ENCODE data around the gene PACS2. TPM values are rescaled to one million over a fixed set of nuclear protein-coding genes. Genes with fewer than 3 reads are reported as not detected.

PACS2 gene
- polyA plus RNA-seq, 3 donors, result 3.1 to 87.0 (median 3.7) TPM

DNA sequence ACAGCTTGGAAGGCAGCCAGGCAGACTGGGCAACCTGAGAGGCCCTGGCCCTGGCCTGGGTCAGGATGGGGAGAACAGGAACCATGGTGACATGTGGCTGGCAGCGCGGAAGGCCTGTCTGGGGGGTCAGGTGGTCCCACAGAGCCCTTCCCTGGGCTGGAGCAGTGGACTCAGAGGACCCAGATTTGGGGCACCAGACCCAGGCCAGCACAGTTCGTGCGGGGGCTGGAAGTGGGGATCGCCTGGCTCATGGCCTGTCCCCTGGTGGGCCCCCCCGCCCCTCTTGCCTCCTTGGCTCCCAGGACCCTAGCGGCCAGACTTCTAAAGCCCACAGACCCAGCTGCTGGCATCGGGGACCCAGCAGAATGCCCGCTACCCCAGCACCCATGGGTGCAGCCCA is 126.4 kb downstream of the PACS2 start:
- DNase-seq, result no peak
- Histone ChIP-seq H3K4me2 (replicated peaks; ENCODE audit: extremely low read depth, low read length, poor library complexity, severe bottlenecking) (no peak overlapping the region), H3K4me1 (ENCODE audit: control insufficient read depth in 1 of 2, insufficient read depth in 2 of 2, low read length in 2 of 2) (no peaks in the 10 kb centered on the region), H3K4me3 (replicated peaks in 1 of 3; ENCODE audit: low read depth in 2 of 3, low read length in 3 of 3) (no peak overlapping the region), H3K27me3 (ENCODE audit: control insufficient read depth in 2 of 2, insufficient read depth in 2 of 2, low read length in 2 of 2) (no peaks in the 10 kb centered on the region), H2AFZ (ENCODE audit: insufficient read depth, low read depth, low read length, poor library complexity, severe bottlenecking) (no peak overlapping the region), H3K79me2 (ENCODE audit: insufficient read depth, low read length) (peaks cover 25% of the 10 kb centered on the region), H3K27ac (ENCODE audit: low read depth in 1 of 2, low read length in 2 of 2) (no peak overlapping the region), H3K9me3 (replicated peaks in 1 of 2; ENCODE audit: control insufficient read depth in 1 of 2, insufficient read depth in 1 of 2, low read length in 2 of 2) (no peaks in the 10 kb centered on the region), H3K9ac (ENCODE audit: insufficient read depth, low read length, poor library complexity, severe bottlenecking) (no peak overlapping the region), H4K20me1 (ENCODE audit: insufficient read depth, low read length) (peaks cover 43% of the 10 kb centered on the region), H3K36me3 (replicated peaks in 1 of 2; ENCODE audit: control insufficient read depth in 1 of 2, insufficient read depth in 2 of 2, low read length in 2 of 2) (peaks cover 16 to 50% of the 10 kb centered on the region in 2 donors)
- H3K4me3 Mint-ChIP-seq, result no peak overlapping the region
- WGBS (ENCODE audit: insufficient coverage), result 100% methylated on average over 8 of the region's 9 CpGs
- H3K27me3 Mint-ChIP-seq (ENCODE audit: low read depth in 3 of 3), result peaks cover 0 to 3% (median 0%) of the 10 kb centered on the region in 3 donors
- no peak overlapping the region for H3K27ac Mint-ChIP-seq
- H3K9me3 Mint-ChIP-seq, result no peaks in the 10 kb centered on the region
- TF ChIP-seq, protein P1, sequence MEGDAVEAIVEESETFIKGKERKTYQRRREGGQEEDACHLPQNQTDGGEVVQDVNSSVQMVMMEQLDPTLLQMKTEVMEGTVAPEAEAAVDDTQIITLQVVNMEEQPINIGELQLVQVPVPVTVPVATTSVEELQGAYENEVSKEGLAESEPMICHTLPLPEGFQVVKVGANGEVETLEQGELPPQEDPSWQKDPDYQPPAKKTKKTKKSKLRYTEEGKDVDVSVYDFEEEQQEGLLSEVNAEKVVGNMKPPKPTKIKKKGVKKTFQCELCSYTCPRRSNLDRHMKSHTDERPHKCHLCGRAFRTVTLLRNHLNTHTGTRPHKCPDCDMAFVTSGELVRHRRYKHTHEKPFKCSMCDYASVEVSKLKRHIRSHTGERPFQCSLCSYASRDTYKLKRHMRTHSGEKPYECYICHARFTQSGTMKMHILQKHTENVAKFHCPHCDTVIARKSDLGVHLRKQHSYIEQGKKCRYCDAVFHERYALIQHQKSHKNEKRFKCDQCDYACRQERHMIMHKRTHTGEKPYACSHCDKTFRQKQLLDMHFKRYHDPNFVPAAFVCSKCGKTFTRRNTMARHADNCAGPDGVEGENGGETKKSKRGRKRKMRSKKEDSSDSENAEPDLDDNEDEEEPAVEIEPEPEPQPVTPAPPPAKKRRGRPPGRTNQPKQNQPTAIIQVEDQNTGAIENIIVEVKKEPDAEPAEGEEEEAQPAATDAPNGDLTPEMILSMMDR (IDR thresholded peaks at IDR 0.05), result no peak
- peaks cover 16 to 62% of the 10 kb centered on the region in 2 donors for H3K36me3 Mint-ChIP-seq
- intact Hi-C loops (cut with micrococcal nuclease), result loop anchor here in 1 of 2 donors (10.0 kb wide), 1 partner anchor 84 kb away; the partner anchor contains the start of gene TMEM121
- H3K4me1 Mint-ChIP-seq, result no peaks in the 10 kb centered on the region

DNA sequence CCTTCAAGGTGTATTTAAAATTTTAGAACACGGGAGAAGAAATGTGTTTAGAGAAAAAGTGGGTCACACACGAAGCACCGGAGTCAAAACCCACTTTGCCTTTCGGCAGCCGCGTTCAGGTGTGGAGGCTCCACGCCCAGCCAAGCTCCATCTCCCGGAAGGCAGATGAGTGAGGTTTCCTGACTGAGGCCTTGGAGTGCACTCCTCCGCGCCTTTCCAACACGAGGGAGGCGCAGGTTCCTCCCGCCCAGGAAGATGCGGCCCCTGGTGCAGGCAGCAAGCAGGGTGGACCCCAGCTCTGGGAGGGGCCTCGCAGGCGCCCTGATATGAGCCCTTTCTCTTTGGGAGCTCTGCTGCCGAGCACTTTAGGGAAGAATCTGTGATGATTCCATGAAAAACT is 127.6 kb downstream of the PACS2 start:
- no peak overlapping the region for H2AFZ ChIP-seq (ENCODE audit: insufficient read depth, low read depth, low read length, poor library complexity, severe bottlenecking)
- H3K36me3 Mint-ChIP-seq, result peaks cover 16 to 60% of the 10 kb centered on the region in 2 donors
- H3K4me1 Mint-ChIP-seq, result no peaks in the 10 kb centered on the region
- H3K9me3 Mint-ChIP-seq, result no peaks in the 10 kb centered on the region
- TF ChIP-seq, protein P1 (IDR thresholded peaks at IDR 0.05), result no peak
- peak overlapping the region in 1 of 7 donors; percentile 2 for H3K27ac Mint-ChIP-seq
- H3K4me1 ChIP-seq (ENCODE audit: control insufficient read depth in 1 of 2, insufficient read depth in 2 of 2, low read length in 2 of 2), result no peaks in the 10 kb centered on the region
- intact Hi-C loops (cut with micrococcal nuclease), result loop anchor here in 1 of 2 donors (10.0 kb wide), 1 partner anchor 83 kb away; the partner anchor contains the start of gene TMEM121
- H3K27me3 ChIP-seq (ENCODE audit: control insufficient read depth in 2 of 2, insufficient read depth in 2 of 2, low read length in 2 of 2), result no peaks in the 10 kb centered on the region
- H3K9ac ChIP-seq (ENCODE audit: insufficient read depth, low read length, poor library complexity, severe bottlenecking), result no peak overlapping the region
- no peak overlapping the region for H3K27ac ChIP-seq (ENCODE audit: low read depth in 1 of 2, low read length in 2 of 2)
- peaks cover 33% of the 10 kb centered on the region for H4K20me1 ChIP-seq (ENCODE audit: insufficient read depth, low read length)
- H3K79me2 ChIP-seq (ENCODE audit: insufficient read depth, low read length), result peaks cover 13% of the 10 kb centered on the region
- peaks cover 0 to 3% (median 0%) of the 10 kb centered on the region in 3 donors for H3K27me3 Mint-ChIP-seq (ENCODE audit: low read depth in 3 of 3)
- no peak overlapping the region for H3K4me2 ChIP-seq (replicated peaks; ENCODE audit: extremely low read depth, low read length, poor library complexity, severe bottlenecking)
- H3K36me3 ChIP-seq (replicated peaks in 1 of 2; ENCODE audit: control insufficient read depth in 1 of 2, insufficient read depth in 2 of 2, low read length in 2 of 2), result peaks cover 16 to 50% of the 10 kb centered on the region in 2 donors
- no peak overlapping the region for H3K4me3 Mint-ChIP-seq
- no peak overlapping the region for H3K4me3 ChIP-seq (replicated peaks in 1 of 3; ENCODE audit: low read depth in 2 of 3, low read length in 3 of 3)
- no peak for DNase-seq
- H3K9me3 ChIP-seq (replicated peaks in 1 of 2; ENCODE audit: control insufficient read depth in 1 of 2, insufficient read depth in 1 of 2, low read length in 2 of 2), result no peaks in the 10 kb centered on the region
- 85% methylated on average over 10 of the region's 17 CpGs for WGBS (ENCODE audit: insufficient coverage)
